Activated naive CD4-positive, alpha-beta T cell treated with anti-CD3 and anti-CD28 coated beads, Interleukin-2, amount 50 U/mL, for 72 hours (primary cell): ENCODE results near the gene GUCY1B1. TPM values are rescaled to one million over a fixed set of nuclear protein-coding genes. Genes with fewer than 3 reads are reported as not detected.

Source experiments
- ATAC-seq, 2 donors: fragments of 150-1000 bp; cut with Tn5 transposase; 2 replicates each; pipeline ENCODE4 v1.10.0; 2021; ENCODE audit warnings: mild to moderate bottlenecking in 2 of 2, moderate library complexity in 2 of 2
- DNase-seq, 2 donors: peaks; one replicate each; pipeline ENCODE4 v3.0.0; 2021 to 2022; ENCODE audit warnings: low spot score in 2 of 2
- H3K27ac Mint-ChIP-seq, 2 donors: one replicate each; pipeline ENCODE4 v1.8.0; 2022; ENCODE audit warnings: mild to moderate bottlenecking in 2 of 2, mixed read lengths in 2 of 2
- H3K36me3 Mint-ChIP-seq, 2 donors: one replicate each; pipeline ENCODE4 v1.8.0; 2022; ENCODE audit warnings: mixed read lengths in 2 of 2
- H3K9me3 Mint-ChIP-seq, 2 donors: one replicate each; pipeline ENCODE4 v1.8.0; 2022; ENCODE audit warnings: mixed read lengths in 2 of 2
- total RNA-seq, 2 donors: library from RNA; stranded (reverse); gene quantifications; one replicate each; pipeline ENCODE4 v1.2.3, GENCODE V29; 2022

The GUCY1B1 gene
- total RNA-seq, 2 donors from 2014 or later = 0.20 to 0.27 TPM

- ATAC-seq (no peak), DNase-seq (no peak)
- H3K36me3 Mint-ChIP-seq = no peaks in the 10 kb centered on the region
- no peaks in the 10 kb centered on the region for H3K9me3 Mint-ChIP-seq
- H3K27ac Mint-ChIP-seq = no peak overlapping the region
These were observed 7.3 kb upstream of the GUCY1B1 start for GRCh38 chr4:155751569-155751968.

- H3K36me3 Mint-ChIP-seq = peaks cover 9 to 14% of the 10 kb centered on the region in 2 donors
- H3K27ac Mint-ChIP-seq = no peak overlapping the region
- ATAC-seq (no peak), DNase-seq (no peak)
- peaks cover 4 to 5% of the 10 kb centered on the region in 2 donors for H3K9me3 Mint-ChIP-seq
These were observed 1.0 kb upstream of the GUCY1B1 start for GRCh38 chr4:155757745-155758265.

GRCh38 chr4:155759372-155760252 is 791 bp downstream of the GUCY1B1 start:
- peak; percentile 19 to 29 for ATAC-seq
- Mint-ChIP-seq H3K27ac (no peak overlapping the region), H3K36me3 (peaks cover 9 to 14% of the 10 kb centered on the region in 2 donors), H3K9me3 (peaks cover 4 to 5% of the 10 kb centered on the region in 2 donors)
- DNase-seq = peak in 1 of 2 donors; percentile 3

GRCh38 chr4:155761047-155761446 is 2.2 kb downstream of the GUCY1B1 start:
- Mint-ChIP-seq H3K9me3 (peaks cover 4 to 5% of the 10 kb centered on the region in 2 donors), H3K36me3 (peaks cover 9 to 14% of the 10 kb centered on the region in 2 donors), H3K27ac (no peak overlapping the region)
- ATAC-seq (no peak), DNase-seq (no peak)

GRCh38 chr4:155761916-155762315 is 3.1 kb downstream of the GUCY1B1 start:
- Mint-ChIP-seq H3K9me3 (peaks cover 4 to 5% of the 10 kb centered on the region in 2 donors), H3K36me3 (peaks cover 9 to 14% of the 10 kb centered on the region in 2 donors), H3K27ac (no peak overlapping the region)
- no peak for ATAC-seq
- no peak for DNase-seq

- H3K9me3 Mint-ChIP-seq = peaks cover 4 to 5% of the 10 kb centered on the region in 2 donors
- DNase-seq = no peak
- ATAC-seq = no peak
- H3K36me3 Mint-ChIP-seq = peaks cover 9 to 14% of the 10 kb centered on the region in 2 donors
- H3K27ac Mint-ChIP-seq = no peak overlapping the region
These were observed 3.5 kb downstream of the GUCY1B1 start for GRCh38 chr4:155762334-155762733.

- H3K36me3 Mint-ChIP-seq = peaks cover 3 to 8% of the 10 kb centered on the region in 2 donors
- ATAC-seq (no peak), DNase-seq (no peak)
- peaks cover 0 to 2% of the 10 kb centered on the region in 2 donors for H3K9me3 Mint-ChIP-seq
- no peak overlapping the region for H3K27ac Mint-ChIP-seq
These were observed 4.7 kb downstream of the GUCY1B1 start for GRCh38 chr4:155763551-155763950.

- peaks cover 0 to 5% of the 10 kb centered on the region in 2 donors for H3K36me3 Mint-ChIP-seq
These were observed 6.3 kb downstream of the GUCY1B1 start for GRCh38 chr4:155765149-155765548.

GRCh38 chr4:155766622-155767021 is 7.8 kb downstream of the GUCY1B1 start:
- DNase-seq = no peak
- H3K36me3 Mint-ChIP-seq = no peaks in the 10 kb centered on the region
- no peak for ATAC-seq
- no peak overlapping the region for H3K27ac Mint-ChIP-seq
- H3K9me3 Mint-ChIP-seq = no peaks in the 10 kb centered on the region

More at GRCh38 chr4:155765149-155765548, 6.3 kb downstream of the GUCY1B1 start:
- H3K27ac Mint-ChIP-seq = no peak overlapping the region
- DNase-seq = no peak
- ATAC-seq = no peak
- H3K9me3 Mint-ChIP-seq = no peaks in the 10 kb centered on the region

GRCh38 chr4:155768370-155768769 is 9.5 kb downstream of the GUCY1B1 start:
- no peak for ATAC-seq
- Mint-ChIP-seq H3K27ac (no peak overlapping the region), H3K36me3 (no peaks in the 10 kb centered on the region), H3K9me3 (no peaks in the 10 kb centered on the region)
- no peak for DNase-seq

- ATAC-seq (no peak), DNase-seq (no peak)
- H3K36me3 Mint-ChIP-seq = no peaks in the 10 kb centered on the region
- no peaks in the 10 kb centered on the region for H3K9me3 Mint-ChIP-seq
- H3K27ac Mint-ChIP-seq = no peak overlapping the region
These were observed 10.3 kb downstream of the GUCY1B1 start for GRCh38 chr4:155769090-155769489.

GRCh38 chr4:155772459-155773195 is 13.8 kb downstream of the GUCY1B1 start:
- H3K27ac Mint-ChIP-seq = no peak overlapping the region
- no peak for ATAC-seq
- no peaks in the 10 kb centered on the region for H3K9me3 Mint-ChIP-seq
- no peaks in the 10 kb centered on the region for H3K36me3 Mint-ChIP-seq
- DNase-seq = no peak

GRCh38 chr4:155773196-155773800 is 14.5 kb downstream of the GUCY1B1 start:
- ATAC-seq = no peak
- Mint-ChIP-seq H3K9me3 (no peaks in the 10 kb centered on the region), H3K27ac (no peak overlapping the region), H3K36me3 (no peaks in the 10 kb centered on the region)
- no peak for DNase-seq

GRCh38 chr4:155774033-155774432 is 15.2 kb downstream of the GUCY1B1 start:
- no peak for DNase-seq
- no peak overlapping the region for H3K27ac Mint-ChIP-seq
- H3K9me3 Mint-ChIP-seq = no peaks in the 10 kb centered on the region
- ATAC-seq = no peak
- no peaks in the 10 kb centered on the region for H3K36me3 Mint-ChIP-seq

- no peak for DNase-seq
- H3K9me3 Mint-ChIP-seq = no peaks in the 10 kb centered on the region
- H3K36me3 Mint-ChIP-seq = no peaks in the 10 kb centered on the region
- no peak for ATAC-seq
- no peak overlapping the region for H3K27ac Mint-ChIP-seq
These were observed 19.3 kb downstream of the GUCY1B1 start for GRCh38 chr4:155777971-155778735.

- no peaks in the 10 kb centered on the region for H3K9me3 Mint-ChIP-seq
- no peak for DNase-seq
- H3K27ac Mint-ChIP-seq = no peak overlapping the region
- H3K36me3 Mint-ChIP-seq = no peaks in the 10 kb centered on the region
- no peak for ATAC-seq
These were observed 22.0 kb downstream of the GUCY1B1 start for GRCh38 chr4:155780775-155781174.
